ENCODE results near the gene VPS13C. TPM values are rescaled to one million over a fixed set of nuclear protein-coding genes. Genes with fewer than 3 reads are reported as not detected.
"Not testable (repeated sequence)": the region's sequence is repeated elsewhere in the genome, so short reads cannot be mapped to it uniquely, and the experiment has no call there.

VPS13C gene
- total RNA-seq, 1 donor from 2014 or later = 73.8 TPM

GRCh38 chr15:62071711-62072308, 11.6 kb upstream of the VPS13C start:
- intact Hi-C loops (cut with micrococcal nuclease) = loop anchor here (1.0 to 10.0 kb wide), 3 partner anchors 11 to 200 kb away; no protein-coding TSS in a partner anchor

- intact Hi-C loops (cut with micrococcal nuclease) = loop anchor here (10.0 kb wide), 2 partner anchors 95 to 975 kb away; partner anchors contain the start of gene TPM1
Observed at GRCh38 chr15:62069551-62069950, 9.3 kb upstream of the VPS13C start.

- intact Hi-C loops (cut with micrococcal nuclease) = loop anchor here (10.0 kb wide), 2 partner anchors 94 to 976 kb away; partner anchors contain the start of gene TPM1
Observed at GRCh38 chr15:62068810-62069167, 8.5 kb upstream of the VPS13C start.

- intact Hi-C loops (cut with micrococcal nuclease) = loop anchor here (10.0 kb wide), 2 partner anchors 93 to 977 kb away; partner anchors contain the start of gene TPM1
Observed at GRCh38 chr15:62068071-62068809, 8.0 kb upstream of the VPS13C start.

GRCh38 chr15:62067448-62068044, 7.3 kb upstream of the VPS13C start:
- intact Hi-C loops (cut with micrococcal nuclease) = loop anchor here (10.0 kb wide), 2 partner anchors 93 to 977 kb away; partner anchors contain the start of gene TPM1

GRCh38 chr15:62066663-62067447, 6.6 kb upstream of the VPS13C start, which contains the start of gene C2CD4A:
C2CD4A (plus strand) TSS chr15:62066977; CDS start chr15:62067614, 637 bp downstream.
- intact Hi-C loops (cut with micrococcal nuclease) = loop anchor here (10.0 kb wide), 2 partner anchors 92 to 978 kb away; partner anchors contain the start of gene TPM1

- intact Hi-C loops (cut with micrococcal nuclease) = loop anchor here (10.0 kb wide), 2 partner anchors 89 to 981 kb away; partner anchors contain the start of gene TPM1
Observed at GRCh38 chr15:62063825-62064635, 3.8 kb upstream of the VPS13C start.

- intact Hi-C loops (cut with micrococcal nuclease) = loop anchor here (1.0 to 10.0 kb wide), 4 partner anchors 10 to 984 kb away; partner anchors contain the start of gene TPM1
Observed at GRCh38 chr15:62060896-62061280, 641 bp upstream of the VPS13C start.

GRCh38 chr15:62059816-62060112, 483 bp downstream of the VPS13C start:
- intact Hi-C loops (cut with micrococcal nuclease) = loop anchor here (1.0 to 10.0 kb wide), 3 partner anchors 13 to 985 kb away; partner anchors contain the start of gene TPM1

- intact Hi-C loops (cut with micrococcal nuclease) = no loop called here
Observed at GRCh38 chr15:62059108-62059815, 985 bp downstream of the VPS13C start.

- intact Hi-C loops (cut with micrococcal nuclease) = no loop called here
Observed at GRCh38 chr15:62058327-62059028, 1.8 kb downstream of the VPS13C start.

GRCh38 chr15:62057341-62057980, 2.8 kb downstream of the VPS13C start:
- intact Hi-C loops (cut with micrococcal nuclease) = no loop called here

GRCh38 chr15:62054979-62055378, 5.3 kb downstream of the VPS13C start:
- intact Hi-C loops (cut with micrococcal nuclease) = no loop called here

- intact Hi-C loops (cut with micrococcal nuclease) = no loop called here
Observed at GRCh38 chr15:62053439-62054085, 6.7 kb downstream of the VPS13C start.

- intact Hi-C loops (cut with micrococcal nuclease) = no loop called here
Observed at GRCh38 chr15:62052713-62053112, 7.5 kb downstream of the VPS13C start.

GRCh38 chr15:62051166-62051565, 9.1 kb downstream of the VPS13C start:
- intact Hi-C loops (cut with micrococcal nuclease) = no loop called here

- intact Hi-C loops (cut with micrococcal nuclease) = no loop called here
Observed at GRCh38 chr15:62050115-62050514, 10.1 kb downstream of the VPS13C start.

- intact Hi-C loops (cut with micrococcal nuclease) = not testable (repeated sequence)
Observed at GRCh38 chr15:62048254-62048653, 12.0 kb downstream of the VPS13C start.

Measured in T-helper 2 cell treated with Interferon-gamma antibody and Interleukin-4, amounts not matched to agents 100 ng/mL and 5 ng/mL, for 36 hours (primary cell).